Testis (tissue), 3 donors: Measurements from ENCODE around the gene PIWIL4. TPM values are rescaled to one million over a fixed set of nuclear protein-coding genes. Genes with fewer than 3 reads are reported as not detected.

Source experiments
- DNase-seq: peaks from one replicate; pipeline ENCODE4 v3.0.0-alpha.2; 2019
- H3K27ac ChIP-seq, 2 donors: fragments of 200-600 bp; sonication (generic); one replicate each; pipeline ENCODE4 v1.5.1; 2019
- H3K27me3 ChIP-seq: fragments of 200-600 bp; sonication (generic); one replicate; pipeline ENCODE4 v1.5.1; 2019
- H3K36me3 ChIP-seq: fragments of 200-600 bp; sonication (generic); one replicate; pipeline ENCODE4 v1.5.1; 2017; ENCODE audit warnings: low read depth; ENCODE audit errors: missing control alignments
- H3K4me1 ChIP-seq: fragments of 200-600 bp; sonication (generic); one replicate; pipeline ENCODE4 v1.5.1; 2019
- H3K4me3 ChIP-seq, 2 donors: fragments of 200-600 bp; sonication (generic); one replicate each; pipeline ENCODE4 v1.5.1; 2017 to 2019
- H3K9me3 ChIP-seq: fragments of 200-600 bp; sonication (generic); one replicate; pipeline ENCODE4 v1.5.1; 2017
- POLR2A ChIP-seq: fragments of 450-650 bp; IDR thresholded peaks from one replicate; pipeline ENCODE4 v1.6.1; 2017; ENCODE audit warnings: antibody characterized with exemption, mild to moderate bottlenecking, moderate library complexity
- WGBS, 2 donors: methylation state at CpG; one replicate each; pipeline ENCODE4 v1.1.5; 2018; 5-methylcytosine and 5-hydroxymethylcytosine counted together
- intact Hi-C: fragments of 100-400 bp; cut with DNase I; formaldehyde crosslinking; loops from one replicate; pipeline ENCODE4 v1.15.1; 2023; ENCODE audit warnings: low total_unique reads
- polyA plus RNA-seq: library from polyadenylated mRNA; stranded (reverse); fragments of 350-450 nt; fragmentation: Illumina TruSeq; extraction: RNeasy Lipid Tissue Mini Kit (QIAGEN cat#74804); gene quantifications from one replicate; pipeline ENCODE4 v1.2.3, GENCODE V29; 2014; ENCODE audit warnings: low read depth, low replicate concordance; ENCODE audit not compliant: insufficient read depth
- total RNA-seq, 2 donors: library from RNA; depleted of rRNA; stranded (reverse); fragments of >200 nt; gene quantifications; one replicate each; pipeline ENCODE4 v1.2.3, GENCODE V29; 2016
- TF ChIP-seq, protein P1 (sequence below), 3 experiments: fragments of 450-650 bp in 2 of 3; fragments of 200-600 bp in 1 of 3; sonication (generic) in 1 of 3; IDR thresholded peaks; one replicate each; pipeline ENCODE4 v1.5.1; 2016 to 2019; ENCODE audit warnings: antibody characterized with exemption in 3 of 3, mild to moderate bottlenecking in 2 of 3, moderate library complexity in 1 of 3

PIWIL4 gene
- total and polyA plus RNA-seq, 3 donors from 2014 or later = 19.9 to 30.2 (median 23.0) TPM

DNA sequence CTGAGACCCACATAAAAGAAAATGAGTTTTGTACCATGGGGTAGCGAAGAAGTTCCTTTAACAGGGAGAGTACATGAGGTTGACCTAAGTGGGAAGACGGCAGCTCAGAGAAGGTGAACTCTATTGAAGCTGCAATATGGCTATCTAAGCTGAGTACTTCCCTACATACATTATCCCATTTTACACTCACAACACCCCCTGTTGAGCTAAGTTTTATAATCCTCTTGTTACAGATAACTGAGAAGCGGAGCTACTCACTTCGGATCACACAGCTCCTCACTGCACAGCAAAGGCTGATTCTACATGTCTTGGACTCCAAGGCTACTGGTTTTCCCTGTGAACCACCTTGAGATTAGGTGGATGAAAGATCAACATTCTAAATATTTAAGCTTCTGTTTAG lies 8.2 kb upstream of the PIWIL4 start:
- Histone ChIP-seq H3K27me3 (no peaks in the 10 kb centered on the region), H3K4me1 (no peaks in the 10 kb centered on the region), H3K27ac (no peak overlapping the region), H3K9me3 (no peaks in the 10 kb centered on the region), H3K4me3 (no peak overlapping the region), H3K36me3 (no peaks in the 10 kb centered on the region)
- intact Hi-C loops = no loop called here
- 95 to 97% methylated on average over 4 of the region's 4 CpGs for WGBS, 2 donors
- DNase-seq = no peak
- TF ChIP-seq, protein P1, sequence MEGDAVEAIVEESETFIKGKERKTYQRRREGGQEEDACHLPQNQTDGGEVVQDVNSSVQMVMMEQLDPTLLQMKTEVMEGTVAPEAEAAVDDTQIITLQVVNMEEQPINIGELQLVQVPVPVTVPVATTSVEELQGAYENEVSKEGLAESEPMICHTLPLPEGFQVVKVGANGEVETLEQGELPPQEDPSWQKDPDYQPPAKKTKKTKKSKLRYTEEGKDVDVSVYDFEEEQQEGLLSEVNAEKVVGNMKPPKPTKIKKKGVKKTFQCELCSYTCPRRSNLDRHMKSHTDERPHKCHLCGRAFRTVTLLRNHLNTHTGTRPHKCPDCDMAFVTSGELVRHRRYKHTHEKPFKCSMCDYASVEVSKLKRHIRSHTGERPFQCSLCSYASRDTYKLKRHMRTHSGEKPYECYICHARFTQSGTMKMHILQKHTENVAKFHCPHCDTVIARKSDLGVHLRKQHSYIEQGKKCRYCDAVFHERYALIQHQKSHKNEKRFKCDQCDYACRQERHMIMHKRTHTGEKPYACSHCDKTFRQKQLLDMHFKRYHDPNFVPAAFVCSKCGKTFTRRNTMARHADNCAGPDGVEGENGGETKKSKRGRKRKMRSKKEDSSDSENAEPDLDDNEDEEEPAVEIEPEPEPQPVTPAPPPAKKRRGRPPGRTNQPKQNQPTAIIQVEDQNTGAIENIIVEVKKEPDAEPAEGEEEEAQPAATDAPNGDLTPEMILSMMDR (IDR thresholded peaks at IDR 0.05) = no peak
- no peak for TF ChIP-seq POLR2A

DNA sequence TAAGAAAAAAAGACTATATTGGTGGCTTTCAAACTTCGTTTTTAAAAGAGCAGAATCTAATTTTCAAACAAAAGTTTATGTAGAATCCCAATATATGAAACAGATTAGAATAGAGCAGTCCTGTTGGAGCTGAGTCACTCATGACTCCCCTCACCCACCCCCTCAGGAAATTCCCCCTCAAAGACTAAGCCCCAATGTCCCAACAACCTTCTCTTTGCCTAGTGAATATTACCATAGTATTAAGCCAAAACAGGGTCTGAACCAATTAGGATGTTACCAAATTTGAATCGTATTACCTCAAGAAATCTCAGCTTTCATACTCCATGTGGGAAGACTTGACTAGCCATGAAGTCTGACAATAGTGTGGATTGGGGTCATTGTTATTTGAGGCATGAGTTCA lies 7.8 kb upstream of the PIWIL4 start:
- no peak for DNase-seq
- Histone ChIP-seq H3K27me3 (no peaks in the 10 kb centered on the region), H3K36me3 (no peaks in the 10 kb centered on the region), H3K27ac (no peak overlapping the region), H3K9me3 (no peaks in the 10 kb centered on the region), H3K4me1 (no peaks in the 10 kb centered on the region), H3K4me3 (no peak overlapping the region)
- TF ChIP-seq, protein P1 (IDR thresholded peaks at IDR 0.05) = no peak
- TF ChIP-seq POLR2A = no peak
- 93 to 95% methylated on average over 2 of the region's 2 CpGs for WGBS, 2 donors
- intact Hi-C loops = no loop called here

DNA sequence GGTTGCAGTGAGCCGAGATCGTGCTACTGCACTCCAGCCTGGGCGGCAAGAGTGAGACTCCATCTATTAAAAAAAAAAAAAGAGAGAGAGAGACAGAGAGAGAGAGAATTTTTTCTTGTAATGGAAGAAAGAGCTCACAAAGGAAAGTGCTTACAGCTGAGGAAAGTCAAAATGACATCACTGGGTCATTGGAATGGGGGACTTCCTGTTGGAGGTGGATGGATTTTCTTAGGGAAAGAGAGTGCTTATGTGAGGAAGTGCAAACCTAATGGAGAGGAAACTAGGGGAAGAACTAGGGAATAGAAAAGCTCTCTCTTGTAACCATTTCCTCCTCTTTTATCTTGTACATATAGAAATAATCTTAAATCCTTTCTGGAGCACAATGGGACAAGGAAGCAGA lies 6.3 kb upstream of the PIWIL4 start:
- no peaks in the 10 kb centered on the region for H3K9me3 ChIP-seq
- no peak overlapping the region for H3K27ac ChIP-seq
- no peaks in the 10 kb centered on the region for H3K27me3 ChIP-seq
- no peaks in the 10 kb centered on the region for H3K36me3 ChIP-seq
- intact Hi-C loops = no loop called here
- no peak for DNase-seq
- TF ChIP-seq POLR2A = no peak
- TF ChIP-seq, protein P1 (IDR thresholded peaks at IDR 0.05) = no peak
- H3K4me1 ChIP-seq = no peaks in the 10 kb centered on the region
- H3K4me3 ChIP-seq = no peak overlapping the region
- WGBS, 2 donors = 95 to 100% methylated on average over 3 of the region's 3 CpGs

DNA sequence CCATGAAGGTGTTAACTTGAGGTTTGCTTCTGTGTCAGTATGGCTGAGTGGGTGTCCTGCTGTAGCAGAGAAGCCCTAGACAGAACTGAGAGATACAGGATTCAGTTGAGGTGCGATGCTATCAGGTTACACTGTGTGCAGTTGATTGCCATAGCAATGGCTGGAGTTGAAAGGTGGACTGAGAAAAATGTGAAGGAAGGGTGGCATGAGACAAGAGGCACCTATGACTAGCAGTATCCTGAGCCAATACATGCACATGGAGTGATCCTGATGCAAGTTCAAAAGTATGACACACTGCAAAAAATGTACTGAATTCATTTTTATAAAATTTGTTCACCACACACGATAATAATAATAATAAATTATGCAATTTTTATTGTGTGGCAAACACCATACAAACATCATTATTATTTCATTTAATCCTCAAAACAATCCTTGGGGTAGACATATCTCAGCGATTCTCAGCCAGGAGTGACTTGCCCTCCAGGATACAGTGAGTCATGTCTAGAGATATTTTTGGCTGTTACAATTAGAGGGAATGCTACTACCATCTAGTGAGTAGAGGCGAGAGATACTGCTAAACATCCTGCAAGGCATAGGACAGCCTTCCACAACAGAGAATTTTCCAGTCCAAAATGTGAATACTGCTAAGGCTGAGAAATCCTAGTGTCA lies 3.9 kb upstream of the PIWIL4 start:
- H3K27me3 ChIP-seq = no peaks in the 10 kb centered on the region
- WGBS, 2 donors = 68 to 80% methylated on average over 4 of the region's 4 CpGs
- H3K27ac ChIP-seq = no peak overlapping the region
- no peak for DNase-seq
- H3K36me3 ChIP-seq = no peaks in the 10 kb centered on the region
- intact Hi-C loops = no loop called here
- H3K4me3 ChIP-seq = no peak overlapping the region
- H3K4me1 ChIP-seq = no peaks in the 10 kb centered on the region
- no peaks in the 10 kb centered on the region for H3K9me3 ChIP-seq
- no peak for TF ChIP-seq POLR2A
- TF ChIP-seq, protein P1 (IDR thresholded peaks at IDR 0.05) = no peak

DNA sequence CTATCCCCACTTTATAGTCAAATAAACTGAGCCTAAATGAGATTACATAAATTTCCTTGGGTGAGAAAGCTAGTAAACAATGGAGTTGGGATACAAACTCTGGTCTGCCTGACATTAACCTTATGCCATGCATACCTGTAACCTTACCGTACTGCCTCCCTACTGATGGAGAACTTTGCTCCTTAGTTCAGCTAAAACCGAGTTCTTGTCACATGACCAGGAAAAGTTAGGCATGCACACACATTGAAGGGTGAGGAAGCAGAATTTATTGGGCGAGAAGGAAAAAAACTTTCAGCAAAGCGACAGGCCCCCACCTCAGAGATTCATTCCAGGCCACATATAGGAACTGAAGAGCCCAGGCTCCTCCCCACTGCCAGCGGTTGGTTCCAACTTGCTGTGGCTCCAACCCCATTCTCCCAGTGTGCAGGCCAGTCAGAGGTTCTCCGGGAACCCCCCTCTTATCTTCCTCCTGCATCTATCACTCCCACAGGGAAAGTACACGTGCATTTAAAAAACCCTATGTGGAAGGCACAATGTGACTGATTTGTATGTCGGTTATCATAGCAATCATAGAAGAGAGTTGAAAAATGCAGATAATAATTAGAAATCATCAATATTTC lies 3.2 kb upstream of the PIWIL4 start:
- intact Hi-C loops = no loop called here
- TF ChIP-seq, protein P1 (IDR thresholded peaks at IDR 0.05) = no peak
- TF ChIP-seq POLR2A = no peak
- H3K27me3 ChIP-seq = no peaks in the 10 kb centered on the region
- no peaks in the 10 kb centered on the region for H3K4me1 ChIP-seq
- no peak overlapping the region for H3K27ac ChIP-seq
- 78 to 79% methylated on average over 8 of the region's 8 CpGs for WGBS, 2 donors
- no peak overlapping the region for H3K4me3 ChIP-seq
- H3K9me3 ChIP-seq = no peaks in the 10 kb centered on the region
- no peak for DNase-seq
- no peaks in the 10 kb centered on the region for H3K36me3 ChIP-seq
